ENCODE data around the gene MMP11.

MMP11 gene

DNA sequence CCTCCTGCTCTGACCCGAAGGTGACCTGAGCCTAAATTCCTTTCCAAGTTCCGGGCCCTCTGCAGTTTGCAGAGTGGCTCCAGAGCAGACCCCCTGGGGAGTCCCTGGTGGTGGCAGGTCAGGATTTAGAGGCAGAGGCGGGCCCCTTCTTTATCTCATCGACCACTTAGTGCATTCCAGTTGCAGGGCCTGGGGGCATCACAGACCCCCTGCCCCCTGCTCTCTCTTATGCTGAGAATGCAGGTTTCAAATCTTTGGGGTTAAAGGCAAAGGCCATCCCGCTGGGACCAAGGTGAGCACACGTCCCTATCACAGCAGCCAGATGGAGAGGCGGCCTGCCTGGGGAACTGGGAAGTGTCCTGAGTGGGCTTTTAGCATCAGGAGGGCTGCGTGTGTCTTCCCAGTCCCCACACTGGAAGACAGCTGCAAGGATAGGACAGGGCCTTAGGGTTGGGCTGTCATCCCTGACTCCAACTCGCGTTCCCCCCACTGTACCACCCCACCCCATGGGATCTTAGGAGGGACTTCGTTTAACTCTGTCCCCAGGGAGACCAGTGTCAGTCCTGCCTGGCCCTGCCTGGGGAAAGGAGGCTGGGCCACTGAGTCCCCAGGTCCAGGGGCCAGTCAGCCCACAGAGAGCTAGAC, 54.8 kb downstream of the MMP11 start:
- in situ Hi-C loops (cut with HindIII; ENCODE audit: low sequenced_read_pairs), result no loop called here

GRCh38 chr22:23828800-23829680, 56.4 kb downstream of the MMP11 start:
- in situ Hi-C loops (cut with HindIII; ENCODE audit: low sequenced_read_pairs), result no loop called here

- in situ Hi-C loops (cut with HindIII; ENCODE audit: low sequenced_read_pairs), result no loop called here
Measured at GRCh38 chr22:23829845-23830372, 57.3 kb downstream of the MMP11 start.

GRCh38 chr22:23831261-23831660, 58.6 kb downstream of the MMP11 start:
- in situ Hi-C loops (cut with HindIII; ENCODE audit: low sequenced_read_pairs), result no loop called here

DNA sequence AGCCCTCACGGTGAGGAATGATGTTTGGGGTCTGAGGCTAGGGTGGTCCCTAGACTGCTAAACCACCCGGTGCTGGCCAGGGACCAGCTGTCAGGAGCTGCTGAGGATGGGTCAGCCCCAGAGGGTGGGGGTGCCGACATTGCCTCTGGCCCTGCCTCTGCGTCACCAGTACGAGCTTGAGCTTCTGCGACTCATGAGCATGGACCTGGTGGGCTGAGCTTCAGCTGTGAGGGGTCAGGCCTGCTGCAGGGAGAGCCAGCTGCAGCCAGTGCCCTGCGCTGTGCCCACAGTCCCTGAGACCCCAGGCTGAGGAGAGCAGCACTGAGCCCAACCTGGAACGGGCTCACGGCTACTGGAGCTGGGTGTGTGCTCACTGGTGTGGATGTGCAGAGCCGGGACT, 59.1 kb downstream of the MMP11 start:
- in situ Hi-C loops (cut with HindIII; ENCODE audit: low sequenced_read_pairs), result no loop called here

DNA sequence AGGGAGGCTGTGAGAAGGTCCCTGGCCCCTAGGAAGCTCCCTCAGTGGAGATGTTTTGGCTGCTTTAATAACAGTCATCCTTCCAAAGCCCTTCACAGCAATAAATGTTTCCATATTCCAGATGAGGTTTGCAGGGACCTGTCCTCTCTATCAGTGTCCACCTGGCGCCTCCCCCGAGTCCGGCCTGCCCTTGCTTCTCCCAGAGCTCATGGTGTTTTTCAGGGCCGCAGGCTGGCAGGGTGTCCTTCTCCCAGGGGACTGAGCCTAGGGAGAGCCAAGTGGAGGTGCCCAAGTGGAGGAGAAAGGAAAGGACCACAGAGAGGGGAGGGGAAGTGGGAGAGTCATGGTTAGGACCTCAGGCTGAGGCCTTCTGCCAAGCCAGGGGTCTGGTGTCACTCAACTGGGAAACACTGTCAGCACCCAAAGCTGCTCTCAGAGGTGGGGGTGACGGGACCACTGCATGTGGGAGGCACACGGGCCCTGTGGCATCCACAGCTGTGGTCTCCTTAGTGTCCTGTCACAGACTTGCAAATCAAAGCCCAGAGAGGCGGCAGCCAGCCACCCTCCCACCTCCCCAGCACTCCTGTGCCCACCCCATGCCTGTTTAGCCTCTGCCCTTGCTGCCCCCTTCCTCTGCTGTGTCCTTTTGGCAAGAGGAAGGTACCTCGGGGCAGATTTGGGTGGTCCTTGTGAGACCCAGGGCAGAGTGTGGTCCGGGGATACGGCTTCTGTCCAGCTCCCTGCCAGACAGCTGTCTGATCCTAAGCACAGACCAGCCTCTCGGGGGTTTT, 59.8 kb downstream of the MMP11 start:
- in situ Hi-C loops (cut with HindIII; ENCODE audit: low sequenced_read_pairs), result no loop called here

DNA sequence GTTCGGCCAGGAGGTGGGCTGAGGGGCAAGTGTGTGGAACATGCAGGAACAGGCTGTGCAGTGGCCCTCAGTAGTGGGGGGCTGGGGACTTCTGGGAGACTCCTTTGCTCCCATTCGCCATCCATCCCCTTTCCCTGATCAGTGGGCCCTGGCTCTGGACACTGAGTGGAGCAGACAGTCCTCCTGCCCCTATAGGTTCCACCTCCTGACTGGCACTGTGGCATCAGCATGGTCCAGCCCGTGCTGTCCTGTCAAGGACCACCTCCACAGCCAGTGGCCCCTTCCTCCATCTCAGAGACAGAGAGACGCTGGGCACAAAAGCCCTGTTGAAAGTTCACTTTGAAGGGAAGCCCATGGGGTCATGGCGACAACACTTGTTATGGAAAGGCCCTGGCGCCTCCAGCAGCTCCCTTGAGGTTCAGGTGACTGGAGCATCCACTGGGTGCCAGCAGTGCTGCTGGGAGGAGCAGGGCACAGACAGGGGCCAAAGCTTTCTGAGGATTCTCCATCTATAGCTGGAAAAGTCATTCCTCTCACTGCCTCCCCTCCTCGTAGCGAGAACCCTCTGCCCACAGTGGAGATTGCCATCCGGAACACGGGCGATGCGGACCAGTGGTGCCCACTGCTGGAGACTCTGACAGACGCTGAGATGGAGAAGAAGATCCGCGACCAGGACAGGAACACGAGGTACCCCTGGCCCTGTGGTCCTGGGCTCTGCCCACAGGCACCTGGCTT, 60.5 kb downstream of the MMP11 start:
- in situ Hi-C loops (cut with HindIII; ENCODE audit: low sequenced_read_pairs), result no loop called here

Data from DLD1 (cell line).